HG03565 (cell line): ENCODE results near the gene ELK1.
A peak's percentile ranks its signal among the peaks of the same experiment; 100 is the strongest.
"Not testable (repeated sequence)": the region's sequence is repeated elsewhere in the genome, so short reads cannot be mapped to it uniquely, and the experiment has no call there.

Experiments
- ATAC-seq: cut with Tn5 transposase; IDR thresholded peaks from one replicate; pipeline ENCODE4 v1.9.1; 2021; ENCODE audit warnings: mild to moderate bottlenecking, moderate library complexity; ENCODE audit not compliant: unreplicated experiment

Gene ELK1, protein sequence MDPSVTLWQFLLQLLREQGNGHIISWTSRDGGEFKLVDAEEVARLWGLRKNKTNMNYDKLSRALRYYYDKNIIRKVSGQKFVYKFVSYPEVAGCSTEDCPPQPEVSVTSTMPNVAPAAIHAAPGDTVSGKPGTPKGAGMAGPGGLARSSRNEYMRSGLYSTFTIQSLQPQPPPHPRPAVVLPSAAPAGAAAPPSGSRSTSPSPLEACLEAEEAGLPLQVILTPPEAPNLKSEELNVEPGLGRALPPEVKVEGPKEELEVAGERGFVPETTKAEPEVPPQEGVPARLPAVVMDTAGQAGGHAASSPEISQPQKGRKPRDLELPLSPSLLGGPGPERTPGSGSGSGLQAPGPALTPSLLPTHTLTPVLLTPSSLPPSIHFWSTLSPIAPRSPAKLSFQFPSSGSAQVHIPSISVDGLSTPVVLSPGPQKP

DNA sequence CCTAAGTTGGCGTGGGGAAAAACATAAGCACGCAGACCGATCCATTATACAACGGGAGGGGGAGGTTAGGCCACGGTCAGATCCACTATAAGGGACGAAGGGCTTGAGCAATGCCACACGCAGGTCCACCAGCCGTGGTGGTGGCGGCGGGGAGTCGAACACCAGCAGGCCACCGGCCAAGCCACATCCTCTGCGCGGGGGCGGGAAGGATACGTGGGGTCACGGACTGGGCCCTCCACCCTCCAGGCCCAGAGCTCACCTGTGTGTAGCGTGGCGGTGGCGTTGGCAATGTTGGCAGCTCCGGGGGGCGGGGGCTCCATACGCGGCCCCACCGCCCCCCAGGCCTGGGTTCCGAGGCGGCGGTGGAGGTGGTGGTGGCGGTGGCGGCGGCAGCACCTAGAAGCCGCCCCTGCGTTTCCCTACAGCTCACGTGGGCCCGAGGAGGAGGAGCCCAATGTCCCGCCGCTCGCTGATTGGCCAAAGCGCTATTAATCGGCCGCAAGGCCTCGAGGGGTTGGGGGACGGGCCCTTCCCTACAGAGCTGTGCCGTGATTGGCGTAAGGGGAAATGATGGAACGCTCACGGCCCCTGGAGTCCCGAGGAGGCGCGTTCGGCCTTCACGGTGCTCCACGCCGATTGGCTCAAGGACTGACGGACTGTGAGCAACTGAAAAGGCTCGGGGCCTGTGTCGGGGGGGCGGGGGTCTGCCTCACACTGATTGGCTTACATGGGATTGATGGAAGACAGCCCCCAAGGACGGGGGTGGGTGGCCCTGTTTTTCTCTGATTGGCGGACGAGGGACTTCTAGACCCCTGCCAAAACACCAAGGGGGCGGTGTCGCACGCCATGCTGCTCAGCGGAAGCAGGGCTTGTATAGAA is at the start of gene ELK1:
Gene ELK1 (minus strand): TSS at position 400 of the 879 bp plus-strand sequence. CDS start 9,122 bp downstream, outside the sequence.
- peak; percentile 75 for ATAC-seq

DNA sequence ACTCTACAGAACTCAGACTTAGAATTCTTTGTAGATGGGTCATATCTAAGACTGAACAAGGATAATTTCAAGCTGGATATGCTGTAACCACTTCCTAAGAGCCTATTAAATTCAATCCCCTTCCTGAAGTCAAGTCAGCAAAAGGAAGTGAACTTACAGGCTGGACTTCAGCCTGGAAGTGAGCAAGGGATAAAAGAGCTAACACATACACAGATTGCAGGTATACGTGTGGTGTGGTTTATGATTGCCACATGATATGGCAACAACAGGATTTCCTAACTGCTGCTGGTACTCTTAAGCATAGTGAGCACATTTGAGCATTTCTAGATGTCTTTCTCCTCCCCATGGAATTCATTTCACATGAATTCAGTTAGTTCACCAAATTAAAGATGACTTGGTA is 46.8 kb upstream of the ELK1 start:
- no peak for ATAC-seq

DNA sequence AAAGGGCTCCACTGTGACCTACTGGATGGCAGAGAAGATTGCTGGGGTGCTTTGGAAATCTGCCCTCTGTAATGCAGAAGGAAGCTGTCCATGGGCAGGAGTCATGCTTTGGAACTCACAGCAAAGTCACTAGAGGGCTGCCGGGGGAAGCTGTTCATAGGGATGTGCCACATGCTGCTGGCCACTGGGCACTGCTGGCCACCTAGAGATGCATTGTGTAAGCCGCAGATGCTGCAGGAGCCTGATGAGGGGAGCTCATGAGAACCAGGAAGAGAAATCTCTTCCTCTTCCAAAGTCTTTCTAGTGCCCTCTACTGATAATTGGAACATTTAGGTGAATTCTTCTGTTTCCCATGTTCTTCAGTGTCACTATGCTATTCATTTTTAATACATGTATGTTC is 39.8 kb upstream of the ELK1 start:
- ATAC-seq = no peak

DNA sequence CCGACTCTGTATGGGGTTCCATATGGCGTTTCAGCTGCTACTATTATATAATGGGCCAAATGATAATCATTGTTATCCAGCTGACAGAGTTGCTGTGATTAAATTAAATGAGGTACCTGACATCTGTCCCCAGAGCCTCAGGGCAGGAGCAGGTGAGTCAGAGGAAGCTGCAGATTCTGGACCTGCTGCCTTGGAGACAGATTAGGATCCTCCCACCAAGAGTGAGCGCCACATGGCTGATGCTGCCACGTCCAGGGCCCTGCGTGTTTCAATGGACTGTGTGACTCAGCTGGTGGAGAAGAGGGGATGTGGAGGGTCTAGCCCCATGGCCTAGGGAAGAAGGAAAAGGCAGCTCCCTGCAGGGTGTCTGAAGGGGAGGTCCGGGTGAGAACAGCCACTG is 36.9 kb upstream of the ELK1 start:
- no peak for ATAC-seq

DNA sequence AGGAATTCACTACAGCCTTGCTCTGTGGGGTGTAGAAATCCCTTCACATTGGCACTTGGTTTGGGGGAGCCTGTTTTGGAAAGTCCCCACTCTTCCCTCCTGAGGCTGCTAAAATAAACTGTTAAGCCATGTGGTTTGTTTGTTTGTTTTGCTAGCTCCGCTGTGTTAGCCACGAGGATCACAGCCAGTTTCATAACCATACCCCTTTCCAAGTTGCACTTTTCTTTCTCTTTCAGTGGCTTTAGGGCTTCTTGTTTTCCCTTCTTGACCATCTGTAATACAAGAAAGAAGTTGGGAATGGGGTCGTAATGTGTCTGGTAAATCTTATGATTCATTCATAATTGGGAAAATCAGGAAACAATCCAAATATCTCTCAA is 33.5 kb upstream of the ELK1 start:
- no peak for ATAC-seq

DNA sequence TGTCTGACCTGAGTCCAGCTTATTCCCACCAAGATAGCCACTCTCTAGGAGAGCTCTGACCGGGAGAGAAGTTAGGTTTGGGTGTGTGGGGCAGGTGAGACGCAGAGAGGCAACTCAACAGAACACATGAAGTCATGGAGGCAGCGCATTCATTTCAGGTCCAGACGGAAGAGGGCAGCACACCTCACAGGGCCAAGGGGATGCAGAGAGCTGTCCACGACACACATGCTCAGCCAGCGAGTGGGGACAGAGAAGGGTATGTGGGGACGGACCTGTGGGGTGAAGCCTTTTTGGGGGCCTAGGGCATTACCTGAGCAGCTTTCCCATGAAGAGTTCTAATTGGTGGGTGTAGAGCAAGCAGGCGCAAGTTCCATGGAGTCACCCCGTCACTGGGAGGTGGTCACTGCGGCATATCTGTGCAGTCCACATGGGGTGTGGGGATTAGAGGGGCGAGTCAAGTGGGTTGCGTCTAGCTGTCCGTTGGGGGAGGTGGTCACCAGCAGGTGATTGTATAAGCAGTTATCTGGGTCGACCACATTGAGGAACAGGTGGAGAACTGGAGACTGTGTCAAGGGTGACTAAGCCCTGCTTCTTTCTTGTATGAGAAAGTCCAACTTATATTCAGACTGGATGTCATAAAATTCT is 32.9 kb upstream of the ELK1 start:
- no peak for ATAC-seq

DNA sequence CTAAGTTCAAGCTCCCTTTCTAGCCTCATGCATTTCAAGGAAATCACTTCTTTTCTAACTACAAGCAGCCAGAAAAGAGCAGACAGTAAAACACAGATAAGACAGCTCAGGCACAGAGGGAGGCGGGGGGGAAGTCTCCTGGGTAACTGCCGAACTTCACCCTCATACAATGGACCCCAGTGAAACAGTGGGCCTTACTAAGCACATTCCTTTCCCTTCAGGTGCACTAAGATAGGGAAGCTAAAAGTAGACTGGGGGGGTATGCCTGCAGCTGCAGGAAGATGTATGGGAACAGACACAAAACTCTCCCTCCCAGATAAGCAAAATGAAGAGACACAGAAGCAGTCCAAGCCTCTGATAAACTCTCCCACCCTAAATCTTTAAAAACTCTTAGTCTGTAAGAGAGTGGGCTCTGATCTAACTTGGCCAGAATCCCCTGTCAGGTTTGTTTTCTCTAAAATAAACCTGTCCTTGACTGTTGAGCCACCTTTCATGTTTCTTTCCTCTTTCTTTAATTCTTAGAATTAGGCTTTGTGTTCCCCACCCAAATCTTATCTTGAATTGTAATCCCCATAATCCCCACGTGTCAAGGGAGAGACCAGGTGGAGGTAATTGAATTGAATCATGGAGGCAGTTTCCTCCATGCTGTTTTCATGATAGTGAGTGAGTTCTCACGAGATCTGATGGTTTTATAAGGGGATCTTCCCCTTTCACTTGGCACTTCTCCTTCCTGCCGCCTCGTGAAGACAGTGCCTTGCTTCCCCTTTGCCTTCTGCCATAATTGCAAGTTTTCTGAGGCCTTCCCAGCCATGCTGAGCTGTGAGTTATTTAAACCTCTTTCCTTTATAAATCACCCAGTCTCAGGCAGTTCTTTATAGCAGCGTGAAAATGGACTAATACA is 25.8 kb upstream of the ELK1 start:
- not testable (repeated sequence) for ATAC-seq

DNA sequence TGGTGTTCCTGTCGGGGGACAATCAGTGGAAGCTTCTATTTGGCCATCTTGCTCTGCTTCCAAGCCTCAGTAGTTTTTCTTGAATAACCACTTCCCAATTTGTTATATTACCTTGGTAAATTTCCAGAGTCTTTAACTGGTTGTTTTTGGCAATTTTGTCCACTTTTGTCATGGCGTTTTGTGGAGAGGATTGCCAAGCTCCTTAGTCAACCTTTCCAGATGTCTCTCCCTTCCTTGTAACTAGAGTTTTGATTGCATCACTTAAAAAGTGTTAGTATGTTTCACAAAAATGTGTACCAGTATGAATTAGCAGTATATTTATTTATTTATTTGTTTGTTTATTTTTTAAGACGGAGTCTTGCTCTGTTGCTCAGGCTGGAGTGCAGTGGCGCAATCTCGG is 24.4 kb upstream of the ELK1 start:
- no peak for ATAC-seq

DNA sequence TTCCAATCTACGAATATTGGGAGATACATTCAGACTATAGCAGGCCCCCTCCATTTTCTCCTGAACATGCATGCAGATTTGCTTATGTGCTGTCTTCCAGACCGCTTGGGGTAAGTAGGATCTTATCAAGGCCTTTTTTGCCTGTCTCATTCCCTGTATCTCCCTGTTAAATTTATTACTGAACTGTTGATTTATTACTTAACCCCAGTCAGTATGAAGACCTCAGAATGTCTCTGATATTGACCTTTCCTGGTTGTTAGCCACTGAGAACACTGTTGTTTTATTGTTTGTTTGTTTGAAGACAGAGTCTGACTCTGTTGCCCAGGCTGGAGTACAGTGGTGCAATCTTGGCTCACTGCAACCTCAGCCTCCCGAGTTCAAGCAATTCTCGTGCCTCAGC is 15.4 kb upstream of the ELK1 start:
- not testable (repeated sequence) for ATAC-seq

DNA sequence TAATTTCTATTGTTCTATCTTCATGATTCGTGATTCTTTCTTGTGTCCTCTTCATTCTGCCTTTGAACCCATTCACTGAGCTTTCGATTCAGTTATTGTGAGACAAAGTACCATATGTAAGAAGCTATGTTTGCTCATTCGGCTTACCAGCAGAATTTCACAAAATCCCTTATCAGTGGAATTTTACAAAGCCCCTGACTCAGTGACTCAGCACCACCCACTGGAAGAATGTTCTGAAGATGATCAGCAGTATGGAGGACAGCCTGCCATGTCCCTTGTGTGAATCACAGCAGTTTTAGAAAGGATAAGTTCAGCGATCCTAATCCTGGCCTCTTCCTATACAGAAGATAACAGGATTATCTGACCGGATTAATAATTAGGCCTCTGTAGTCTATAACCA is 14.4 kb upstream of the ELK1 start:
- no peak for ATAC-seq

DNA sequence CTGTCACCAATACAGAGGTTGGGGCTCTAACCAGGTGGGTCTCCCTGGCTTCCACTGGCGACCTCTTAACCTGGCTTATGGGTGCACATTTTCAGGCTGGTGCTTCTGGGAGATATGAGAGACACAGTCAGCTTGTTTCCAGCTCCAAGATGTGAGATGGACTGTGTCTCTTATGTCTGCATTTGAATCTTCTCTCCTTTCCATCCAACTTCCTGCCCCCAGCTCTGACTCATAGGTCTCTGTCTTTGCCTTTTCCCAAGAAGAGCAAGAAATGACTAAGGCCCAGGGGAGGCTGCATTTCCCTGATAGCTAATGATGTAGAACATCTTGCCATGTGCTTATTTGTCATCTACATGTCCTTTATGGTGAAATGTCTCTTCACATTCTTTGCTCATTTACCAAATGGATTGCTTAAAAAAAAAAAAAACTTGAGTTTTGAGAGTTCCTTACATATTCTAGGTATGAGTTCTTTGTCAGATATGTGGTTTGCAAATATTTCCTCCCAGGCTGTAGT is 11.8 kb upstream of the ELK1 start:
- no peak for ATAC-seq

DNA sequence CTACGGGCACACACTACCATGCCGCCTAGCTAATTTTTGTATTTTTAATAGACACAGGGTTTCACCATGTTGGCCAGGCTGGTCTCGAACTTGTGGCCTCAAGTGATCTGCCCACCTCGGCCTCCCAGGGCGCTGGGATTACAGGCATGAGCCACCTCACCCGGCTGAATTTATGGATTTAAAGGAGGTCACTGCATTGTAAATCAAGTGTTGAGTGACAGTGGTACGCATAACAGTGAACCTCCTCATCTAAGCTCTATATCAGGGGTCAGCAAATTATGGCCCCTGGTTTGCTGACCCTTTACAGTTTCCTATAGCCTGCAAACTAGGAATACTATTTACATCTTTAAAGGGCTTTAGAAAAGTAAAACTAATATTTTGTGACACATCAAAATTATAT is 11.2 kb upstream of the ELK1 start:
- no peak for ATAC-seq

DNA sequence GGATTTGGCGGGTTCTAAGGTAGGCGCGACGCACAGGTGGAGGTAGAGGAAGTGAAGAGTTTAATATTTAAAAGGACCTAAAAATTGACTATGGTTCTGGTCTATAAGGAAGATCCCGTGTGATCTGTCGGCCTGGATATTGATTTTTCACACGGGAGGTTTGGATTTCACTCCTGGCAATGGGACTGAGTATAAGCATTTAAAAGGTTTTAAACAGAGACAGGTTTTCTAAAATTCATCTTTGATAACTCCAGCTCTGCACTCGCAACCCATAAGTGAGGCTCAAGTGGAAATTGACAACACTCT is 9.0 kb upstream of the ELK1 start:
- ATAC-seq = no peak

DNA sequence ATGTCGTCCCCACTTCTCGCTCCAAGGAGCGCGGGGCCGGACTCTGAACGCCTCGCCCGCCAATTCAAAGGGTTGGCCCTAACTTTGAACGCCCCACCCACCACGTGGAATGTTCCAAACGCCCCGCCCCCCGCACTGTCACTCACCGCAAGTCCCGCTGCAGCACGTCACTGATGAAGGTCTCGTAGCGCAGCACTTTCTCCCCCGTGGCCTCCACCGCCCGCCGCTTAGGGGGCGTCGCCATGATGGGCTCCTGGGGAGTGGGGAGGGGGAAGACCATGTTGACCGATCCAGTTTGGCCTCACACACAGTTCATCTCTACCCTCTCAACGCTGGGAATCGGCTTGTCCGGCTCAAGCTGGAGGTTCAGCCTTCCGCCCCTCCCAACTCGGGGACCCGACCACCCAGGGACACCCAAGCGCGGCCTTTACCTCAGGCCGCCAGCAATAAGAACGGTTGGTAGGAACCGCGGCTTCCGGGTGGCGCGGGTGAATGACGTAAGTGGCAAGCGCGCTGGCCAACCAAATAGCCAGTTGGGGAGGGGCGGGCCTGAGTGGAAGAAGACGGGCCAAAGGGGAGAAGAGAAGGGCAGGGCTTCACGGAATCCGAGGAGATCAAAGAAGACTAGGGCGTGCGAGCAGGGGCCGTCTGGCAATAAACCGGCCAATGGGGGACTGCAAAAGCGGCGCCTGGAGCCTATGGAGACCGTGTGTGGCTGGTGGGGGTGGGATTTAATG is 8.5 kb upstream of the ELK1 start, which contains the start of gene UXT:
Gene UXT (minus strand): TSS at position 497 of the 737 bp plus-strand sequence. CDS start 253 bp downstream, at position 244.
- peak; percentile 65 for ATAC-seq

DNA sequence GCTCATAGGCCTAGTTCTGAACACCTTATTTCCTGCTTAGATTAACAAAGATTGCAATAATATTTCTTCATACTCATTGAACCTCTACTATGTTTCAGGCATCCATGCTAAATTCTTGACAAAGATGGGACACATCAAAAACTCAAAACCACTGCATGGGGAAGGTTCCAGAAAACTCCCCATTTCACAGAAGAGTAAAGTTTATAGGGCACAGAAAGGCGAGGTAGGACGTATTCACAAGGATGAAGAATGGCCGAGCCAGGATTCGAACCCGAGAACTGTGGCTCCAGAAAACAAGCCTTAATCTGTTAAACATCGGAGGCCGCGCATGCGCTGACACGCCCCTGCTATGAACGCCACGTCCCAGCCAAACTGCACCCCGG is 7.9 kb upstream of the ELK1 start:
- ATAC-seq = no peak

DNA sequence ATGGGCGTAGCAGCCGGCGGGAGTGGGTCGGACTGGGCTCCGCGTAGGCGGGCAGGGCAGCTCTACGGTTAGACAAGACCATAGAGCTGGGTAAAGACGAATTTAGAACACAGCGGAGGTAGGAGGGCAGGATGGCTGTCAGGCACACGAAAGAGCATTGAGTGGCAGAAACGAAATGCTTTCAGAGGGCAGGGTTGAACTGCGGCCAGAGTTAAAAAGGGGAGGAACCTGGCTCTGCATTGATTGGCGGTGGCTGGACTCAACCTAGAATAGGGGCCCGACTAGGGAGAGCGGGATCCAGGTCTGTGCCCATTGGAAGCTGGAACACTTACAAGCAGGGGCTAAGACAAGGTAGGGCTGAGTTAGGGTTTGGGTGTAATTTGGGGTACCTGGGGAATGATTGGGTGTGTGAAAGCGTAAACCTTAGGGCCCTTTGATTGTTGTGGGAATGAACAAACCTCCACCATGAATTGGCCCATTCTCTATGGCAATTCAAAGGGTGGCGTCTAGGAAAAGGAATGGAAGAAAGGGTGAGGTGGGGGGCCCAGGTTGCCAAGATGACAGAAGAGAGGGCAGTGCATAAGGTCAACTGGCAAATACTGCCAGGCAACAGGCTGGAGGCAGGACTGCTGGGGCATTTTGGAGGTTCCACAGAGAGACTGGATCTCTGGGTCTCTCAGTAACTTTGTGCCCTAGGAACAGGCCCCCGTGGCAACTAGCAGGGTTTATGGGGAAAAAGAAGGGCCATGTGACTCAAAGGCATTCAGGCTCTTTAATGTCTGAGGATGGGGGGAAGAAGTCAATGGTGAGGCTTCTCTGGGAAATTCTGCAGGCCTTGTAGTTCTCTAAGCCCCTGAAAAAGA is 911 bp upstream of the ELK1 start:
- ATAC-seq = no peak

DNA sequence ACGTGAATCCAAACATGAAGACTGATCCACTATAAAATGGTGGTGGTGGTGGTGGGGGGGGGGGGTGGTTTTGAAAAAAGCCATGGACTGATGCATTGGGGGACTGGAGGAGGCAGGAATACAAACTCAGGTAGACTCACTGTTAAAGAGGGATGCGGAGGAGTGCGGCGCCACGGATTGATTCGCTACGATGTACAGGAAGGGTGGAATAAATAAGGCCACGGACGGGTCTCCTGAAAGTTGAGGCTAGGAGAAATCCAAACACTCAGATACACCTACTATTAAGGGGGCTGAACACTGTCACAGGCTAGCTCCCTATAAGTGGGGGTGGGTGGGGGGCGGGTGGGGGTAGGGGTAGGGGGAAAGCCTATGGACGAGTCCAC is 591 bp downstream of the ELK1 start:
- no peak for ATAC-seq

DNA sequence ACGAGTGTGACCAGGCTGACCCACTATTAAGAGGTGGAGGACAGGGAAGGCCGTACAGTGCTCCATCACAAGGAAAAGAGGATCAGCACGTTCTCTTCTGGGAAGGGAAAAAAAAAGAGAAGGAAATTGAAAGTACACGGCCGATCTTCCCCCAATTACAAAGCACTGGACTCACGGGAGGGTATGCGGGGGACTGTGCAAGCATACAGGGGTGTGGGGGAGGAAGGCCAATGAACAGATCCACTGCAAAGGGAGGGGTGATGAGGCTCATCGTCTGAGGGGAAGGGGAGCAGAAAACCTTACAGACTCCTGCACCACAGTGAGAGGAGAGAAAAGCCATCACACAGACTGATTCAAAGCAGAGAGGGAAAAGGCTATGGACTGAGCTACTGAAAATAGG is 1.1 kb downstream of the ELK1 start:
- no peak for ATAC-seq

DNA sequence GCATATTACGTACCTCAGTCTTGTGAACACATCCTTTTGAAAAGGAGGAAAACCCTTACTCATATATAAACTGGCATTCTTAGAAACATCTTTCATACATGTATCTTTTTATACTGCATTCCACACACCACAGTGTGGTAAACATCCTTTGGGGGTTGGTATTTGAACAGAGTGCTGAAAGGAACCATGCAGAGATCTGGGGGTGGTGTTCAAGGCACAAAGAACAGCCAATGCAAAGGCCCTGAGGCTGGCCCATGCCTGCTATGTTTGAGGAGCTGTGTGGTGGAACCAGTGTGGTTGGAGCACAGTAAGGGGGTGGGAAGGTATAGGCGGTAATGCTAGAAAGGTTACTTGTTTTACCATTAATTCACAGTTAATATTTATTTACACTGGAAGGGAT is 2.0 kb downstream of the ELK1 start:
- no peak for ATAC-seq
